ENCODE results near the gene PCDHGC3. TPM values are rescaled to one million over a fixed set of nuclear protein-coding genes. Genes with fewer than 3 reads are reported as not detected.

The PCDHGC3 gene
- total RNA-seq, 1 donor, result 59.4 TPM

DNA sequence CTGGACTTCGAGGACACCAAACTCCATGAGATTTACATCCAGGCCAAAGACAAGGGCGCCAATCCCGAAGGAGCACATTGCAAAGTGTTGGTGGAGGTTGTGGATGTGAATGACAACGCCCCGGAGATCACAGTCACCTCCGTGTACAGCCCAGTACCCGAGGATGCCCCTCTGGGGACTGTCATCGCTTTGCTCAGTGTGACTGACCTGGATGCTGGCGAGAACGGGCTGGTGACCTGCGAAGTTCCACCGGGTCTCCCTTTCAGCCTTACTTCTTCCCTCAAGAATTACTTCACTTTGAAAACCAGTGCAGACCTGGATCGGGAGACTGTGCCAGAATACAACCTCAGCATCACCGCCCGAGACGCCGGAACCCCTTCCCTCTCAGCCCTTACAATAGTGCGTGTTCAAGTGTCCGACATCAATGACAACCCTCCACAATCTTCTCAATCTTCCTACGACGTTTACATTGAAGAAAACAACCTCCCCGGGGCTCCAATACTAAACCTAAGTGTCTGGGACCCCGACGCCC, 1.3 kb downstream of the PCDHGC3 start:
- Histone ChIP-seq H3K27ac (ENCODE audit: low read depth, low read length) (peak overlapping the region; percentile 78), H2AFZ (ENCODE audit: low read length) (peak overlapping the region; percentile 46), H3K27me3 (ENCODE audit: insufficient read depth, low read length) (no peaks in the 10 kb centered on the region), H4K20me1 (ENCODE audit: insufficient read depth, low read length) (peaks cover 36% of the 10 kb centered on the region), H3K4me3 (ENCODE audit: insufficient read depth, low read length) (peak overlapping the region; percentile 77), H3K9me3 (ENCODE audit: low read depth, low read length) (no peaks in the 10 kb centered on the region), H3K4me1 (ENCODE audit: insufficient read depth, low read length) (peaks cover 35% of the 10 kb centered on the region), H3K4me2 (ENCODE audit: insufficient read depth, low read length) (peak overlapping the region; percentile 93), H3K36me3 (ENCODE audit: insufficient read depth, low read length) (no peaks in the 10 kb centered on the region), H3K79me2 (ENCODE audit: insufficient read depth, low read length) (peaks cover 46% of the 10 kb centered on the region)
- peak; percentile 54 for DNase-seq (ENCODE audit: insufficient read length, low spot score, missing footprints)
- TF ChIP-seq, protein P1, sequence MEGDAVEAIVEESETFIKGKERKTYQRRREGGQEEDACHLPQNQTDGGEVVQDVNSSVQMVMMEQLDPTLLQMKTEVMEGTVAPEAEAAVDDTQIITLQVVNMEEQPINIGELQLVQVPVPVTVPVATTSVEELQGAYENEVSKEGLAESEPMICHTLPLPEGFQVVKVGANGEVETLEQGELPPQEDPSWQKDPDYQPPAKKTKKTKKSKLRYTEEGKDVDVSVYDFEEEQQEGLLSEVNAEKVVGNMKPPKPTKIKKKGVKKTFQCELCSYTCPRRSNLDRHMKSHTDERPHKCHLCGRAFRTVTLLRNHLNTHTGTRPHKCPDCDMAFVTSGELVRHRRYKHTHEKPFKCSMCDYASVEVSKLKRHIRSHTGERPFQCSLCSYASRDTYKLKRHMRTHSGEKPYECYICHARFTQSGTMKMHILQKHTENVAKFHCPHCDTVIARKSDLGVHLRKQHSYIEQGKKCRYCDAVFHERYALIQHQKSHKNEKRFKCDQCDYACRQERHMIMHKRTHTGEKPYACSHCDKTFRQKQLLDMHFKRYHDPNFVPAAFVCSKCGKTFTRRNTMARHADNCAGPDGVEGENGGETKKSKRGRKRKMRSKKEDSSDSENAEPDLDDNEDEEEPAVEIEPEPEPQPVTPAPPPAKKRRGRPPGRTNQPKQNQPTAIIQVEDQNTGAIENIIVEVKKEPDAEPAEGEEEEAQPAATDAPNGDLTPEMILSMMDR (IDR thresholded peaks at IDR 0.05; ENCODE audit: extremely low read depth, low read depth, low read length), result no peak

DNA sequence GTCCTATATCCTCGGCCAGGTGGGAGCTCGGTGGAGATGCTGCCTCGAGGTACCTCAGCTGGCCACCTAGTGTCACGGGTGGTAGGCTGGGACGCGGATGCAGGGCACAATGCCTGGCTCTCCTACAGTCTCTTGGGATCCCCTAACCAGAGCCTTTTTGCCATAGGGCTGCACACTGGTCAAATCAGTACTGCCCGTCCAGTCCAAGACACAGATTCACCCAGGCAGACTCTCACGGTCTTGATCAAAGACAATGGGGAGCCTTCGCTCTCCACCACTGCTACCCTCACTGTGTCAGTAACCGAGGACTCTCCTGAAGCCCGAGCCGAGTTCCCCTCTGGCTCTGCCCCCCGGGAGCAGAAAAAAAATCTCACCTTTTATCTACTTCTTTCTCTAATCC, 2.0 kb downstream of the PCDHGC3 start:
- Histone ChIP-seq H3K4me2 (ENCODE audit: insufficient read depth, low read length) (peak overlapping the region; percentile 93), H4K20me1 (ENCODE audit: insufficient read depth, low read length) (peaks cover 42% of the 10 kb centered on the region), H3K4me1 (ENCODE audit: insufficient read depth, low read length) (peaks cover 35% of the 10 kb centered on the region), H3K4me3 (ENCODE audit: insufficient read depth, low read length) (peak overlapping the region; percentile 77), H2AFZ (ENCODE audit: low read length) (no peak overlapping the region), H3K27ac (ENCODE audit: low read depth, low read length) (no peak overlapping the region), H3K9me3 (ENCODE audit: low read depth, low read length) (no peaks in the 10 kb centered on the region), H3K79me2 (ENCODE audit: insufficient read depth, low read length) (peaks cover 51% of the 10 kb centered on the region), H3K27me3 (ENCODE audit: insufficient read depth, low read length) (no peaks in the 10 kb centered on the region), H3K36me3 (ENCODE audit: insufficient read depth, low read length) (no peaks in the 10 kb centered on the region)
- DNase-seq (ENCODE audit: insufficient read length, low spot score, missing footprints), result peak; percentile 83
- TF ChIP-seq, protein P1 (IDR thresholded peaks at IDR 0.05; ENCODE audit: extremely low read depth, low read depth, low read length), result no peak

DNA sequence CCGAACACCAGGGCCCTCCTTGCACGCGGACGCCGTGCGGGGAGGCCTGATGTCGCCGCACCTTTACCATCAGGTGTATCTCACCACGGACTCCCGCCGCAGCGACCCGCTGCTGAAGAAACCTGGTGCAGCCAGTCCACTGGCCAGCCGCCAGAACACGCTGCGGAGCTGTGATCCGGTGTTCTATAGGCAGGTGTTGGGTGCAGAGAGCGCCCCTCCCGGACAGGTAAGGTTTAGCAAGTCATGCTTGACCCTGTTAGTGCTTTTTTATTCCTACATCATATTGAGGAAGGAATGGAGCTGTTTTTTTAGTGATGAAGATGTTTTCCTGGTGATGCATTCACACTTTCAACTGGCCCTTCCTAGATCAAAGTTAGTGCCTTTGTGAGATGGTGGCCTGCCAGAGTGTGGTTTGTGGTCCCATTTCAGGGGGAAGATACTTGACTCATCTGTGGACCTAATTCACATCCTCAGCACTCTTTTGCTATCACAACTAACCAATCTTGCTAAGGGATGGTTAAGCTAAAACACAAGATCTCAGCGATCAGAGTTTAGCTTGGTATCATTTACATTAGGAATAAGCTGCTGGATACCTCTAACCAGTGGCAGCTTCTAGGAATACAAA, 2.7 kb downstream of the PCDHGC3 start:
- H3K36me3 ChIP-seq (ENCODE audit: insufficient read depth, low read length), result no peaks in the 10 kb centered on the region
- peaks cover 35% of the 10 kb centered on the region for H3K4me1 ChIP-seq (ENCODE audit: insufficient read depth, low read length)
- DNase-seq (ENCODE audit: insufficient read length, low spot score, missing footprints), result peak; percentile 47
- H3K79me2 ChIP-seq (ENCODE audit: insufficient read depth, low read length), result peaks cover 57% of the 10 kb centered on the region
- peaks cover 42% of the 10 kb centered on the region for H4K20me1 ChIP-seq (ENCODE audit: insufficient read depth, low read length)
- no peaks in the 10 kb centered on the region for H3K27me3 ChIP-seq (ENCODE audit: insufficient read depth, low read length)
- H3K4me3 ChIP-seq (ENCODE audit: insufficient read depth, low read length), result peak overlapping the region; percentile 77
- TF ChIP-seq, protein P1 (IDR thresholded peaks at IDR 0.05; ENCODE audit: extremely low read depth, low read depth, low read length), result peak; percentile 43
- no peaks in the 10 kb centered on the region for H3K9me3 ChIP-seq (ENCODE audit: low read depth, low read length)
- peak overlapping the region; percentile 93 for H3K4me2 ChIP-seq (ENCODE audit: insufficient read depth, low read length)
- no peak overlapping the region for H3K27ac ChIP-seq (ENCODE audit: low read depth, low read length)
- no peak overlapping the region for H2AFZ ChIP-seq (ENCODE audit: low read length)

DNA sequence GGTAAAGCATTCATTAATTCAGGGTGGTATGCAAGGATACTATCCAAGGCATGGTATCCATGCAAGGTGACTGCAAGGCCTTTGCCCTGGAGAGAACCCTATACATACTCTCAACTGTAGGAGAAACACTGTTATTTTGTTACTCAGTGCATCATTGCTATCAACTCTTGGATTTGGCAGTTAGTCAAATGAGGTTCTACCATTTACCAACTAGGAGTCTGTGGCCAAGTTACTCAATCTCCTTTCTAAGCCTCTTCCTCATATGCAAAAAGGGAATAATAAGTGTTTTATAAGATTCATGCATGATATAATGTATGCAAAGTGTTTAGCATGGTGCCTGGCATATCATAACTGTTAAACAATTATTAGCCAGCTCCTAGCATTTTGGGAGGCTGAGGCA, 4.0 kb downstream of the PCDHGC3 start:
- peak; percentile 68 for DNase-seq (ENCODE audit: insufficient read length, low spot score, missing footprints)
- H4K20me1 ChIP-seq (ENCODE audit: insufficient read depth, low read length), result peaks cover 44% of the 10 kb centered on the region
- H3K4me1 ChIP-seq (ENCODE audit: insufficient read depth, low read length), result peaks cover 35% of the 10 kb centered on the region
- H3K27me3 ChIP-seq (ENCODE audit: insufficient read depth, low read length), result no peaks in the 10 kb centered on the region
- peaks cover 69% of the 10 kb centered on the region for H3K79me2 ChIP-seq (ENCODE audit: insufficient read depth, low read length)
- H3K36me3 ChIP-seq (ENCODE audit: insufficient read depth, low read length), result no peaks in the 10 kb centered on the region
- H2AFZ ChIP-seq (ENCODE audit: low read length), result no peak overlapping the region
- TF ChIP-seq, protein P1 (IDR thresholded peaks at IDR 0.05; ENCODE audit: extremely low read depth, low read depth, low read length), result no peak
- H3K27ac ChIP-seq (ENCODE audit: low read depth, low read length), result no peak overlapping the region
- no peaks in the 10 kb centered on the region for H3K9me3 ChIP-seq (ENCODE audit: low read depth, low read length)
- H3K4me2 ChIP-seq (ENCODE audit: insufficient read depth, low read length), result peak overlapping the region; percentile 6
- H3K4me3 ChIP-seq (ENCODE audit: insufficient read depth, low read length), result no peak overlapping the region

All from osteoblast (primary cell).